T-helper 1 cell (primary cell): ENCODE data around the gene DNAAF2.
"Not testable (repeated sequence)": the region's sequence is repeated elsewhere in the genome, so short reads cannot be mapped to it uniquely, and the experiment has no call there.

ENCODE experiments used
- DNase-seq, 5 donors: peaks; one replicate each; pipeline ENCODE4 v3.0.0-alpha.2; 2012 to 2020
- total RNA-seq, 4 donors: gene quantifications; one replicate each; lab custom pipeline; 2026; lab: John Stamatoyannopoulos, UW

DNAAF2 gene
- total RNA-seq, result 50.7 to 133 (median 52.9) reads per million in 4 donors

- DNase-seq, result peak; percentile 44 to 71 (median 62)
Measured at GRCh38 chr14:49634547-49635334, at the start of gene DNAAF2. Gene DNAAF2, minus strand, starts transcription at chr14:49635244. Its CDS starts 95 bp downstream, at chr14:49635149.

GRCh38 chr14:49679271-49679670, 44.2 kb upstream of the DNAAF2 start:
- peak in 1 of 5 donors; percentile 38 for DNase-seq

GRCh38 chr14:49677643-49678042, 42.6 kb upstream of the DNAAF2 start:
- no peak for DNase-seq

- DNase-seq, result no peak
Measured at GRCh38 chr14:49673586-49673985, 38.5 kb upstream of the DNAAF2 start.

- DNase-seq, result no peak
Measured at GRCh38 chr14:49670475-49670874, 35.4 kb upstream of the DNAAF2 start.

GRCh38 chr14:49659526-49660455, 24.7 kb upstream of the DNAAF2 start:
- DNase-seq, result no peak

GRCh38 chr14:49657500-49657899, 22.5 kb upstream of the DNAAF2 start:
- not testable (repeated sequence) for DNase-seq

GRCh38 chr14:49654511-49654910, 19.5 kb upstream of the DNAAF2 start:
- DNase-seq, result no peak

GRCh38 chr14:49653508-49653907, 18.5 kb upstream of the DNAAF2 start:
- no peak for DNase-seq

GRCh38 chr14:49642163-49642562, 7.1 kb upstream of the DNAAF2 start:
- DNase-seq, result no peak

GRCh38 chr14:49641697-49642129, 6.7 kb upstream of the DNAAF2 start:
- no peak for DNase-seq

- DNase-seq, result no peak
Measured at GRCh38 chr14:49640540-49641417, 5.7 kb upstream of the DNAAF2 start.

- DNase-seq, result no peak
Measured at GRCh38 chr14:49637534-49638078, 2.6 kb upstream of the DNAAF2 start.

- DNase-seq, result no peak
Measured at GRCh38 chr14:49636866-49637265, 1.8 kb upstream of the DNAAF2 start.

- peak; percentile 86 to 97 (median 90) for DNase-seq
Measured at GRCh38 chr14:49633640-49634546, 1.2 kb downstream of the DNAAF2 start.

- peak in 1 of 5 donors; percentile 37 for DNase-seq
Measured at GRCh38 chr14:49623941-49624839, 10.9 kb downstream of the DNAAF2 start.

- DNase-seq, result no peak
Measured at GRCh38 chr14:49623387-49623786, 11.7 kb downstream of the DNAAF2 start.

GRCh38 chr14:49622022-49622607, 12.9 kb downstream of the DNAAF2 start:
- no peak for DNase-seq

- peak in 1 of 5 donors; percentile 46 for DNase-seq
Measured at GRCh38 chr14:49621114-49621881, 13.7 kb downstream of the DNAAF2 start.
